HS-5 (cell line): ENCODE data around the gene FTCDNL1.

ENCODE experiments used
- DNase-seq: peaks from one replicate; pipeline ENCODE4 v3.0.0-alpha.2; 2012; ENCODE audit warnings: low read depth

FTCDNL1 gene

GRCh38 chr2:199850718-199851500 lies at the start of gene FTCDNL1:
FTCDNL1 (minus strand) TSS chr2:199851192; CDS start chr2:199848962, 2,230 bp downstream.
- peak; percentile 63 for DNase-seq

GRCh38 chr2:199896617-199897016 lies 45.6 kb upstream of the FTCDNL1 start:
- DNase-seq, result no peak

- DNase-seq, result no peak
Measured at GRCh38 chr2:199895406-199895805, 44.4 kb upstream of the FTCDNL1 start.

- DNase-seq, result no peak
Measured at GRCh38 chr2:199883474-199884212, 32.7 kb upstream of the FTCDNL1 start.

GRCh38 chr2:199882667-199883066 lies 31.7 kb upstream of the FTCDNL1 start:
- DNase-seq, result no peak

- no peak for DNase-seq
Measured at GRCh38 chr2:199875400-199875799, 24.4 kb upstream of the FTCDNL1 start.

GRCh38 chr2:199874209-199874608 lies 23.2 kb upstream of the FTCDNL1 start:
- DNase-seq, result no peak

- DNase-seq, result no peak
Measured at GRCh38 chr2:199870581-199870980, 19.6 kb upstream of the FTCDNL1 start.

GRCh38 chr2:199869653-199870052 lies 18.7 kb upstream of the FTCDNL1 start:
- DNase-seq, result no peak

GRCh38 chr2:199869227-199869541 lies 18.2 kb upstream of the FTCDNL1 start:
- DNase-seq, result no peak

GRCh38 chr2:199868431-199869226 lies 17.6 kb upstream of the FTCDNL1 start:
- no peak for DNase-seq

GRCh38 chr2:199865905-199866304 lies 14.9 kb upstream of the FTCDNL1 start:
- no peak for DNase-seq

GRCh38 chr2:199862788-199863187 lies 11.8 kb upstream of the FTCDNL1 start:
- DNase-seq, result no peak

GRCh38 chr2:199861132-199861774 lies 10.3 kb upstream of the FTCDNL1 start:
- no peak for DNase-seq

- DNase-seq, result no peak
Measured at GRCh38 chr2:199855812-199856211, 4.8 kb upstream of the FTCDNL1 start.

- no peak for DNase-seq
Measured at GRCh38 chr2:199851883-199852282, 891 bp upstream of the FTCDNL1 start.

GRCh38 chr2:199851501-199851810 lies 464 bp upstream of the FTCDNL1 start:
- no peak for DNase-seq

- DNase-seq, result no peak
Measured at GRCh38 chr2:199850218-199850717, 724 bp downstream of the FTCDNL1 start.

- no peak for DNase-seq
Measured at GRCh38 chr2:199848389-199849130, 2.4 kb downstream of the FTCDNL1 start.

GRCh38 chr2:199847181-199847864 lies 3.7 kb downstream of the FTCDNL1 start:
- DNase-seq, result no peak
